Measurements from ENCODE around the gene SMIM33.
"Not testable (repeated sequence)": the region's sequence is repeated elsewhere in the genome, so short reads cannot be mapped to it uniquely, and the experiment has no call there.

SMIM33 gene

GRCh38 chr5:139470821-139471300 is at the start of gene SMIM33:
SMIM33 (plus strand) TSS chr5:139471004; CDS start chr5:139471122, 118 bp downstream.
- peak; percentile 53 to 56 for DNase-seq

DNA sequence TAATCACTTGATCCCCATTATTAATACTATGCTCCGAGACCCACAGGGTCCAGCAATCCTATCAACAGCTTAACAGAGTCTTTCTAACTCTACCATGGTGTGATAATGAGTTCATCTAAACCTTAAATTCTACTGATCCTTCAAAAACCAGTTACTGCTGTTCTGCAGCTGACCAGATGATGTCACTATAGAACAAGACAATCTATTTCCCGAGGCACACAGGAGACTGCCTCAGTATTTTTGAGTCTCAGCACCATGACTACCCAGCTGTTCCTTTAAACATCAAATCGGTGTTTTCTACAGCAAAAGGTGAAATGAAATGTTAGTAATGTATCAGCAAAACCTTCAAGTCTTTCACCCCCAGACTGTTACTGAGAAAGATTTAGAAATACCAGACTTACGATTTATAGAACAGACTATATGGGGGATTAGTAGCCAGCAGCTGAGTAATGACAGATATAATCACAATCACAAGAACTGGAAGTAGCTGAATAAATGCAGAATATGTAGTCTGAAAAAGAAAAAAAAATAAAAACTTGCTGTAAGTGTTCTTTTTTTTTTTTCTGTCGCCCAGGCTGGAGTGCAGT is 48.4 kb upstream of the SMIM33 start:
- DNase-seq, result peak in 1 of 2 experiments; percentile 33

DNA sequence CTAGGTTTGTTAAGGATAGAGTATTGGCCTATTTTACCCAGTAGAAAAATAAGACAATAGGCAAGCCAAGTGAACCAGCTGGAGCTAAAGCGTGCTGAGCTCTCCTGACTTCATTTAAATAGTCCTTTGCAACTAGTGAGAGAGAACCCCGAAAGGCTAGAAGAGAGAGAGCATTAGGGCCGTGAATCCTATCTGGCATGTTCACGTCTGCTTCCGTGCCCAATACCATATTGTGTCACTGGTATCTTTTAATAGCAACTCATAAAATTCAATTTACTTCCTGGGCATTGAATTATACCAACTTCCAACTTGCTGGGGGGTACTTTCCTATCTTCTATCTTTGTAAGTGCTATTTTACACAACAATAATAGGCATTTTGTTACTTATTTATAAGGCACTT is 45.3 kb upstream of the SMIM33 start:
- DNase-seq, result no peak

- no peak for DNase-seq
These were observed 44.5 kb upstream of the SMIM33 start for GRCh38 chr5:139426203-139426885.

- DNase-seq, result no peak
These were observed 40.8 kb upstream of the SMIM33 start for GRCh38 chr5:139430015-139430414.

- DNase-seq, result no peak
These were observed 39.1 kb upstream of the SMIM33 start for GRCh38 chr5:139431706-139432105.

DNA sequence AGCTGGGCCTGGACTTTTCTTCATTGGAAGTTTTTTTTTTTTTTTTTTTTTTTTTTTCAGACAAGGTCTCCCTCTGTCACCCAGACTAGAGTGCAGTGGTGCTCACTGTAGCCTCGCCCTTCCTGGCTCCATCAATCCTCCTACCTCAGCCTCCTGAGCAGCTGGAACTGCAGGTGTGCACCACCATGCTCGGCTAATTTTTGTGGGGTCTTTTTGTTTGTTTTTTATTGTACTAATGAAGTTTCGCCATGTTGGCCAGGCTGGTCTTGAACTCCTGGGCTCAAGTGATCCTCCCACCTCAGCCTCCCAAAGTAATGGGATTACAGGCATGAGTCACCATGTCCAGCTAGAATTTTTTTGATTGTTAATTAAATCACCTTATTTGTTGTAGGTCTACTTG is 35.1 kb upstream of the SMIM33 start:
- no peak for DNase-seq

- no peak for DNase-seq
These were observed 32.1 kb upstream of the SMIM33 start for GRCh38 chr5:139438707-139439012.

- DNase-seq, result peak; percentile 93 to 95
These were observed 31.5 kb upstream of the SMIM33 start, which contains the start of gene DNAJC18 for GRCh38 chr5:139439013-139439903. DNAJC18 (minus strand) TSS chr5:139439525; CDS start chr5:139439445, 80 bp downstream.

DNA sequence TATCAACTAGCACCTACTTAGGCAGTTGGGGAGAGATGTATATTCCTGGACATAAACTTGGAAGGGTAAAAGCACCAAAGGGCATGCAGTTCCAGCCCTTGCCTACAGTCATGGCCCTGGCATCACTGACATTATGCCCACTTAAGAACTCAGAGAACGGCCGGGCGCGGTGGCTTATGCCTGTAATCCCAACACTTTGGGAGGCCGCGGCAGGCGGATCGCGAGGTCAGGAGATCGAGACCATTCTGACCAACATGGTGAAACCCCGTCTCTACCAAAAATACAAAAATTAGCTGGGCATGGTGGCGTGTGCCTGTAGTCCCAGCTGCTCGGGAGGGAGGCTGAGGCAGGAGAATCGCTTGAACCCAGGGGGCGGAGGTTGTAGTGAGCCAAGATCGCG is 30.4 kb upstream of the SMIM33 start:
- DNase-seq, result not testable (repeated sequence)

DNA sequence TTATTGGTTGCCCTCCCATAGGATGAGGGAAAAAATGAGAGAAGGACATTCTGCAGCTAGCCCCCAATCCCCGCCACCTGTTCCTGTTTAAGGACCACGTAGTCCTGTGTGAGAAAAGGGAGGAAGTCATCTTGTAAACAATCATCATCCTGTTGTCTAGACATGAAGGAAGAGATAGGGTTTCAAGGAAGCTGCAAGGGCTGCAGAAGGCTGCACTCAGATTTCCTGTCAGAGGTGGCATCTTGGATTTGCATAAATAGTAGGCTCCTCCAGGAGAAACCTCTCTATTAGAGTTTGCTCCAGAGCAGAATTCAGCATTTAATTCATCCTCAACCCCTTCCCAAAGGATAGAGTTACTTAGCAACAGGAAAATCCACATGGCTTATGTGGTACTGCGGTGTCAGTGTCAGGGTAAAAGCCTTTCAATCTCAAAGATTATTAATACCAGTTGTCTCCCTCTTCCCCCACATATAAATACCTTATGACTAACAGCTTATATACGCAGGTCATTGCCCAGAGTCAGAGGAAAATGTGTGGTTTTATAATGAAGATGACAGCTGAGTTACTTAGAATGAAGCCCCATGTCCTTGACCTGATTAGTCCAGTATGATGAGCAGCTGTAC is 26.9 kb upstream of the SMIM33 start:
- DNase-seq, result no peak

DNA sequence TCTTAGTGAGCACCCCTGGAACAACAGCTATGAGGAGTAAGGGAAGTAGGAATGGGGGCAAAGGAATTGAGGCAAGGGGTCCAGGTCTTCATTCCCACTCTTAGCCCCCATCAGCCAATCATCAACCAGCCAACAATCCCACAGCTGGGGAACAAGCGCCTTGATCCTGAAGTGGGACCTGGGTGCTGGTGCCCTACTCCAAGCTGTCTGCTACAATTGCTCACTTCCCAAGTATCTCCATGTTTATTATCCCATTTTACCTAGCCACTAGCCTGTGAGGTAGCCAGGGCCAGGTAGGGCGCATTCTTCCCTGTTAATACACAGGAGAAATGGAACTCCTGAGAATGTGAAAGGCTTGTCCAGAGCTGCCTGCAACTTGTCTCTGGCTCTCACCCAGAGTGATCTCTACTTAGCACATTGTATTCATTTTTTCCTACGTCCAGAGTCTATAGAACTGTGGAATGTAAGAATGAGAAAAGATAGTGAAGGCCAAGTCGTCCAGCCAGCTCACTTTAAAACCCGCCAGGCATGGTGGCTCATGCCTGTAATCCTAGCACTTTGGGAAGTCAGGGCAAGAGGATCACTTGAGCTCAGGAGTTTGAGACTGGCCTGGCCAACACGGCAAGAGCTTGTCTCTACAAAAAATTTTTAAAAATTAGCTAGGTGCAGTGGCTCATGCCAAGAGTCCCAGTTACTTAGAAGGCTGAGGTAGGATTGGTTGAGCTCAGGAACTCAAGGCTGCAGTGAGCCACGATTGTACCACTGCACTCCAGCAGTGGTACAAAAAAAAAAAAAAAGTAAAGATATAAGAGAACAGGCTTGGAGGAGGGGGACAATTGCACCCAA is 25.3 kb upstream of the SMIM33 start:
- peak in 1 of 2 experiments; percentile 29 for DNase-seq

GRCh38 chr5:139446956-139447779 is 23.6 kb upstream of the SMIM33 start:
- DNase-seq, result peak; percentile 52 to 67

- no peak for DNase-seq
These were observed 19.6 kb upstream of the SMIM33 start for GRCh38 chr5:139451176-139451575.

DNA sequence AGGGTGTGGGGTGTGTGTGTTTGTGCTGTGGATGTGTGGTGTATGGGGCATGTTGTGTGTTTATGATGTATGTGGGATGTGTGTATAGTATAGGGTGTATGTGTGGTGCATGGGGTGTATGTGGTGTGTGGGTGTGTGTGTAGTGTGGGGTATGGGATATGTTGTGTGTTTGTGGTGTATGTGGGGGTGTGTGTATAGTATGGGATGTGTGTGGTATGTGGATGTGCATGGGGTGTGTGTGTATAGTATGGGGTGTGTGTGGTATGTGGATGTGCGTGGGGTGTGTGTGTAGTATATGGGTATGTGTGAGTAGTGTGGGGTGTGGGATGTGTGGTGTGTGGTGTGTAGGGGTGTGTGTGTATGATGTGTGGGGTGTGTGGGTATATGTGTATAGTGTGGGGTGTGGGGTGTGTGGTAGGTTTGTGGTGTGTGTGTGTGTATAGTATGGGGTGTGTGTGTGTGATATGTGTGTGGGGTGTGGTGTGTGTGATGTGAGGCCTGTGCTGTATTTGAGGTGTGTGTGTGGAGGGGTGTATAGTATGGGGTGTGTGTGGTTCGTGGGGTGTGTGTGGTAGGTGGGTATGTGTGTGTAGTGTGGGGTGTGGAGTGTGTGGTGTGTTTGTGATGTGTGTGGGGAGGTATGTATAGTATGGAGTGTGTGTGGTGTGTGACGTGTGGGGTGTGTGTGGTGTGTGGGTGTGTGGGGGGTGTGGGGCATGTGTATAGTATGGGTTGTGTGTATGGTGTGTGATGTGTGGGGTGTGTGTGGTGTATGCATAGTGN is 18.7 kb upstream of the SMIM33 start:
- no peak for DNase-seq

- DNase-seq, result no peak
These were observed 16.9 kb upstream of the SMIM33 start for GRCh38 chr5:139453683-139454567.

GRCh38 chr5:139454568-139455290 is 16.1 kb upstream of the SMIM33 start:
- DNase-seq, result no peak

DNA sequence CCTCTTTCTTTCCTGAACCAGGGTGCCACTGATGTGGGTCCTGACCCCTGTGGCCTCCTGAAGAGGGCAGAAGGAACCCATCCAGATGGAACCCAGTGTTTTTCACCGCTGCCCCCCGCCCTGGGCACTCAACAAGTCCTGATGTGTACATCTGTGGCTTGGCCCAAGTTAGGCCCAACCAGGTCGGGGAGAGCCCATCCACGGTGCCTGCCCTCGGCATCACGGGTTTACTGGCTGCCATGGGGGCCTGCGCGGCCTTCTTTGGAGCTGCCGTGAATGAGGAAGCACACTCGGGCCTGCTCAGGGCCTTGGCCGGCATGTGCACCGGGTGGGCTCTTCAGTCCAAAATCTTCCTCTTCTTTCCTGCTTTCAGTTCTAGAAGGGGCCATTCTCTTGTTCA is 14.0 kb upstream of the SMIM33 start:
- no peak for DNase-seq

DNA sequence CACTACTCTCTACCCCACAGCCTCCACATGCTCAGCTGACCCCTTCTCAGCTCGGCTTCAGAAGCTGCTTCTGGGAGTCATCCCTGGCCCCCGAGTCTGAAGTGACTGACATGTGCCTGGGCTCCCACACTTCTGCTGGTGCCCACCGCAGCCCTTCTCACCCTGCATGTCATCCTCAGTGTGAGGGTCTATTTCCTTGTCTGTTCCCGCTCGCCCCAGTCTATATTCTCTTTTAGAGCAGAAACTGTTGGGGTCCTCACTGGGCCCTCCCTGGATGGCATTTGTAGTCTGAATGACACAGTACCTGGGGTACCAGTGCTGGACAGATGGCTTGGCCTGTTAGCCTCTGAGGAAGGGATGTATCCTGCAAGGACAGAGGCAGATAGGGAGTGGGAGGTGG is 13.6 kb upstream of the SMIM33 start:
- DNase-seq, result no peak
